SHP77 (cell line): ENCODE measurements around the gene DPP8.
"Not testable (repeated sequence)": the region's sequence is repeated elsewhere in the genome, so short reads cannot be mapped to it uniquely, and the experiment has no call there.

Experiments
- DNase-seq, 2 experiments: peaks; one replicate each; lab custom pipeline; 2025; lab: John Stamatoyannopoulos, UW

The DPP8 gene

DNA sequence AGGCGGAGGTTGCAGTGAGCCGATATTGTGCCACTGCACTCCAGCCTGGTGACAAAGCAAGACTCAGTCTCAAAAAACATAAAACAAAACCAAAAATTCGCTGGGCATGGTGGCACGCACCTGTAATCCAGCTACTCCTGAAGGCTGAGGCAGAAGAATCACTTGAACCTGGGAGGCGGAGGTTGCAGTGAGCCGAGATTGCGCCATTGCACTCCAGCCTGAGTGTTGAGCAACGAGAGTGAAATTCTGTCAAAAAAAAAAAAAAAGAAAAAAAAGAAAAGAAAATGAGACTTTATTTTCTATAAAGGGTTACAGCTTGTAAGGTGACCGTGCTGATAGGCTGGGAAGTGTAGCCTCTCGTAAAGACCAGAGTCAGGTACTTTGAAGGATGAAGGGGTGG is 6.7 kb upstream of the DPP8 start:
- DNase-seq = no peak

- DNase-seq = no peak
Observed at GRCh38 chr15:65521350-65521749, 3.9 kb upstream of the DPP8 start.

GRCh38 chr15:65518633-65519285 is 1.3 kb upstream of the DPP8 start:
- DNase-seq = no peak

GRCh38 chr15:65517866-65518207 is 348 bp upstream of the DPP8 start:
- DNase-seq = no peak

- no peak for DNase-seq
Observed at GRCh38 chr15:65512807-65513416, 4.6 kb downstream of the DPP8 start.

DNA sequence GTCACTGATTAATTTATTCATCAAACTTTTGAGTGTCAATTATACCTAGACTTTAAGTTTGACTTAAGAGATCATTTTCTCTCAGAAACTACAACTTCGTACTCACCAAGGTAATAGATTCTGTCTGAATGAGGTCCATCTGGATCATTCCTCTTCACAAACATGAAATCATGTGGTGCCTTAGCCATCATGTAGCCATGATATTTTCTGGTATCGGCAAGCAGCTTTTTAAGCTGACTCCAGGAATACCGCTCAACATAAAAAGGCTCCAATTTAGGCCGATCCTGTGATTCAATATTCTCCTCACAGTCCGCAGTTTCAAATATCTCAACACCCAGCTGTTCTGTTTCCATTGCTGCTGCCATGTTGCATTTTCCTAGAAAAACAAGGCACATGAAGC is 5.3 kb downstream of the DPP8 start:
- DNase-seq = no peak

- no peak for DNase-seq
Observed at GRCh38 chr15:65509321-65509720, 8.2 kb downstream of the DPP8 start.

GRCh38 chr15:65494076-65494475 is 23.4 kb downstream of the DPP8 start:
- DNase-seq = no peak

DNA sequence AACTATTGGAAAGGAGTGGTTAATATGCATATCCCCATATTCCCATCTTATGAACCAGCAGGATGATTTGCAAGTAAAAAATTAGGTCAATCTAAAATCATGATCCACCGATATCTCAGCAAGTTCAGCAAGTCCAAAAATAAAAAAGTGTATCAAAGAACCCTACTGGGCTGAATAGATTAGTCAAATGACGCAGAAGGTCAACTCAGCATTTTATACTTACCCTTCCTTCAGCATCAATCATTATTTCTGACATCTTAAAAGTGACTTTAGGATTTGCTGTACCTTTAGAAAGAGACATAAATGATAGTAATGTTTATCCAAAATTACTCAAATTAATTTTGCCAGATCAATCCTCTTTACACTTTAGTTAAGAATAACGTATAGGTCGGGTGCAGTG is 32.6 kb downstream of the DPP8 start:
- DNase-seq = no peak

DNA sequence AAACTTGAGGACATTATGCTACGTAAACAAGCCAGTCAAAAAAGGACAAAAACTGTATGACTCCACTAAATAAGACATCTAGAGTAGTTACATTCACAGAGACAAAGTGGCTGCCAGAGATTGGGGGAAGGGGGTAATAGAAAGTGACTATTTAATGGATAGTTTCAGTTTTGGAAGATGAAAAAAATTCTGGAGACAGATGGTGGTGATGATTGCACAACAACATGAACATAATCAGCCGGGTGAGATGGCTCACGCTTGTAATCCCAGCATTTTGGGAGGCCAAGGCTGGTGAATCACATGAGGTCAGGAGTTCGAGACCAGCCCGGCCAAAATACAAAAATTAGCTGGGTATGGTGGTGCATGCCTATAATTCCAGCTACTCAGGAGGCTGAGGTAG is 40.6 kb downstream of the DPP8 start:
- DNase-seq = no peak

DNA sequence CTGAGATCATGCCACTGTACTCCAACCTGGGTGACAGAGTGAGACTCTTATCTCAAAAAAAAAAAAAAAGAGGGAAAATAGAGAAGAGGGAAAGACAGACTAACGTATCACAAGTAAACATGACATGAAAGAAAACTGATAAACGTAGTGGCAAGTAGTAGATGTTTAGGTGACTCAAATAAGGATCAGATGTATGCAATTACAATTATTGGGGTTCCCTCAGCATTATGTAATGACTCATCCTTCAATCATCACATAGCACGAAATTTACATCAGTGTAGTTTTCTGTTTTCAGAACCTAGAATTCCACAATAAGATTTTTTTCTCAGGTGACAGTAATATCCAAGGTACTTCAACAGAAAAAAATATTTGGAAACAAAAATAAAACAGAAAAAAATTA is 46.6 kb downstream of the DPP8 start:
- DNase-seq = no peak

- no peak for DNase-seq
Observed at GRCh38 chr15:65468229-65468909, 49.1 kb downstream of the DPP8 start.

DNA sequence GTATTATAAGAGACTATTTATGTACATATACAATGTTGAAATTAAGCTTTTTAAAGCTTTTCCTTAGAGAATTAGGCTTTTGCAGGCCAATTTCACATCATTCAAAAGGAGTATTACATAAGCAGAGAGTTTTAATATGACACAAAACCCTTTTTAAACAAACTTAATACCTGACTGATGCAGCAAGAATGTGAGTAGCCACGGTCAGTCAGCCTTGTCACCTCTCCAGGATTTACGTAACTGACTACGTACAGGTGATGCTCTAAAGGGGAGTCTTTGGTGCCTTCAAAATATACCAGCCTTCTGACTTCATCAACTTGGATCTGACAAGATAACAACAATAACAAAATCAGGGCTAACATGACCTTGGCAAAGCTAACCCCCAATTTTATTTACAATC is 50.6 kb downstream of the DPP8 start:
- no peak for DNase-seq

DNA sequence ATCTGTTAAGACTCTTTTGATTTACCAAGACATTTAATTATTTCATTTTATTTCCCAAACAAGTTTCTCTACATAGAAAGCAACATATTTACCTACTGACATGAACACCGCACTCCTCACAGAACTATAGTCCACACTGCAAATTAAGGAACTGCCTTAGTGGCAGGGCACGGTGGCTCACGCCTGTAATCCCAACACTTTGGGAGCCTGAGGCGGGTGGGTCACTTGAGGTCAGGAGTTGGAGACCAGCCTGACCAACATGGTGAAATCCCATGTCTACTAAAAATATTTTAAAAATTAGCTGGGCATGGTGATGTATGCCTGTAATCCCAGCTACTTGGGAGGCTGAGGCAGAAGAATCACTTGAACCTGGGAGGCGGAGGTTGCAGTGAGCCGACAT is 54.4 kb downstream of the DPP8 start:
- DNase-seq = not testable (repeated sequence)

GRCh38 chr15:65460741-65461347 is 56.6 kb downstream of the DPP8 start:
- no peak for DNase-seq

DNA sequence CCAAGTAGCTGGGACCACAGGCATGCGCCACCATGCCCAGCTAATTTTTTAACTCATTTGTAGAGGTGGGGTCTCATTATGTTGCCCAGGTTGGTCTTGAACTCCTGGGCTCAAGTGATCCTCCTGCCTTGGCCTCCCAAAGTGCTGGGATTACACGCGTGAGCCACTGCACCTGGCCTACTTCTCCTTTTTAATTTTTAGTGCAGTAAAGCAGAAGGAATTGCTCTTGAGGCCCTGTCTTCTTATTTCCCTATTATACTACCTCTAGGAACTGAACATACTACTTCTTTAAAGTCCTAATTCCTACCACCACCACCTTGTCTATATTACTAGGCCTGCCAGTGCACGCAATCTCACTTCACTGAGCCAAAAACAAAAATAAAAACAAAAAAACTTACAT is 62.2 kb downstream of the DPP8 start:
- not testable (repeated sequence) for DNase-seq

- DNase-seq = no peak
Observed at GRCh38 chr15:65451989-65452388, 65.5 kb downstream of the DPP8 start.

DNA sequence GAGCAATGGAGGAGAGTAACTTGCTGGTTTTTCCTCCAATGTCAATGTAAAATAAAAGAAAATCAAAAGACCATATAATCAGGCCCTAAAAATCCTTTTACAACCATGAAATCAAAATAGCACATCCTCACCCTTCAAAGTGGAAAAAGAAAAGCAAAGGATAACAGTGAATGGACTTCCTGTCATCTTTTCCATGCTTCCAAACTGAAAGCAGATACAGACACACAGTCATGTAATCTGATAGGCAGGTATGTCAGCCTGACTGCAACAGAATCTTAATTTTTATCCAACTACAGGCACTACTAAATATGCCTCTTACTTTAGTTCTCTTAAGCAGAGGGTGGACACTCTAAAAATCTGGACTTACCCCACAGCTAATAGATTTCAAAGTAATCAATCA is 66.9 kb downstream of the DPP8 start:
- no peak for DNase-seq

GRCh38 chr15:65447145-65447544 is 70.3 kb downstream of the DPP8 start:
- DNase-seq = no peak

DNA sequence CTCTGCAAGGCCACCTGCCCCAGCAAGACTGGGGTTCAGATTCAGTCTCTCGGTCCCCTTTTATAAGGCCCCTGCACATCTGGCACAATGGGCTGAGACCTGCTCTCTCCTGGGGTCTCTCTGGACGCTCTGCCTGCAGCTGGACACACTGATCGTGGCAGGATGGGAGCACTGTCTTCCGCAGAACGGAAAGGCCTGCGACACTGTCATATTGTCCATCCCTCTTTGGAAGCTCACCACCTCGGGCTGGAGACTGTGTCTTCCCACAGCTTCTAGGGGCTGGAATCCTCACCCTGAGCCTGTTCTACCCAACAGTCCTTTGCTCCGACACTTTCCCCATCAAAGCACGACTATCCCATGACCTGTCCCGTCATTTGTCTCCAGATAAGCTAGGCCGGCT is 83.3 kb downstream of the DPP8 start:
- no peak for DNase-seq

- no peak for DNase-seq
Observed at GRCh38 chr15:65431731-65432130, 85.8 kb downstream of the DPP8 start.

DNA sequence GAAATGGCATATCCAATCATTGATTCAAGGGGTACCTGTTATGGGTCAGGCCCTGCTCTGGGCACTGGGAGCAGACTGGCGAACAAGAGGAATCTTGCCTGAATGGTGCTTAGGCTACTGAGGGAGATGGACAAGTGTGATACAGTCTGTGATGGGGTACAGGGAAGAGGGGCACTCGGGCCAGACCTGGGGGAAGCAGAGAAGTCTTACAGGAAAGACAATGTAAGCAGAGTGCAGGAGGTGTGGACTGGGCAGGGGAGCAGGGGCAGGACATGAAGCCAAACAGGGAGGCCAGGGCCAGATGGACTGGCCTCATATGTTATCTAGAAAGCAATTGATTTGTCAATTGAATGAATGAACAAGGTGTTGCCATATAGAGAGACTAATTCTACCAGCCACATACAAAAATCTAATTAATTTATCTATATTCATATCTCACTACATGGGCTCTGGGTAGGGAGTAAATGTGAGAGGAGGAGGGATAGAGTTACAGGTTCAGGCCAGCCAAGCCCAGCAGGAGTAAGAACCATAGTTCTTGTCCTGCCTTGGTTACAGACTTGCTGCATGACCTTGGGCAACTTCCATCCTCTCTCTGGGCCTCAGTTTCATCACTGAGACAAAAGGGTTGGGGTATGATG is 91.2 kb downstream of the DPP8 start:
- DNase-seq = no peak

- DNase-seq = no peak
Observed at GRCh38 chr15:65424683-65425082, 92.8 kb downstream of the DPP8 start.
